ENCODE results near the gene WNT3A.

WNT3A gene

GRCh38 chr1:228058949-228059633, 52.3 kb downstream of the WNT3A start:
- DNase-seq, result peak; percentile 37

- DNase-seq, result peak; percentile 97
Measured at GRCh38 chr1:228059634-228060457, 53.0 kb downstream of the WNT3A start.

- DNase-seq, result peak; percentile 63
Measured at GRCh38 chr1:228060458-228061190, 53.8 kb downstream of the WNT3A start.

- no peak for DNase-seq
Measured at GRCh38 chr1:228061411-228062084, 54.8 kb downstream of the WNT3A start.

GRCh38 chr1:228062085-228062791, 55.4 kb downstream of the WNT3A start:
- no peak for DNase-seq

GRCh38 chr1:228062812-228063211, 56.0 kb downstream of the WNT3A start:
- DNase-seq, result no peak

- DNase-seq, result no peak
Measured at GRCh38 chr1:228063251-228064191, 56.7 kb downstream of the WNT3A start.

- DNase-seq, result no peak
Measured at GRCh38 chr1:228064296-228064695, 57.5 kb downstream of the WNT3A start.

- no peak for DNase-seq
Measured at GRCh38 chr1:228064741-228065542, 58.1 kb downstream of the WNT3A start.

GRCh38 chr1:228065543-228066347, 58.9 kb downstream of the WNT3A start:
- no peak for DNase-seq

GRCh38 chr1:228066416-228066815, 59.6 kb downstream of the WNT3A start:
- DNase-seq, result no peak

GRCh38 chr1:228066891-228067654, 60.3 kb downstream of the WNT3A start:
- no peak for DNase-seq

GRCh38 chr1:228068359-228068758, 61.6 kb downstream of the WNT3A start:
- DNase-seq, result no peak

GRCh38 chr1:228070173-228070572, 63.4 kb downstream of the WNT3A start:
- no peak for DNase-seq

- no peak for DNase-seq
Measured at GRCh38 chr1:228070851-228071250, 64.1 kb downstream of the WNT3A start.

- no peak for DNase-seq
Measured at GRCh38 chr1:228071839-228072657, 65.2 kb downstream of the WNT3A start.

- no peak for DNase-seq
Measured at GRCh38 chr1:228072658-228073043, 65.9 kb downstream of the WNT3A start.
